ENCODE data around the gene ZNFX1. TPM values are rescaled to one million over a fixed set of nuclear protein-coding genes. Genes with fewer than 3 reads are reported as not detected.

ZNFX1 gene
- 10.0 and 10.7 TPM in 2 replicates for total RNA-seq
- long read RNA-seq, partial matches to known transcripts, result 8 of 11 reads
- long read RNA-seq, other reads (novel, unspliced or antisense), result 3 of 11 reads

DNA sequence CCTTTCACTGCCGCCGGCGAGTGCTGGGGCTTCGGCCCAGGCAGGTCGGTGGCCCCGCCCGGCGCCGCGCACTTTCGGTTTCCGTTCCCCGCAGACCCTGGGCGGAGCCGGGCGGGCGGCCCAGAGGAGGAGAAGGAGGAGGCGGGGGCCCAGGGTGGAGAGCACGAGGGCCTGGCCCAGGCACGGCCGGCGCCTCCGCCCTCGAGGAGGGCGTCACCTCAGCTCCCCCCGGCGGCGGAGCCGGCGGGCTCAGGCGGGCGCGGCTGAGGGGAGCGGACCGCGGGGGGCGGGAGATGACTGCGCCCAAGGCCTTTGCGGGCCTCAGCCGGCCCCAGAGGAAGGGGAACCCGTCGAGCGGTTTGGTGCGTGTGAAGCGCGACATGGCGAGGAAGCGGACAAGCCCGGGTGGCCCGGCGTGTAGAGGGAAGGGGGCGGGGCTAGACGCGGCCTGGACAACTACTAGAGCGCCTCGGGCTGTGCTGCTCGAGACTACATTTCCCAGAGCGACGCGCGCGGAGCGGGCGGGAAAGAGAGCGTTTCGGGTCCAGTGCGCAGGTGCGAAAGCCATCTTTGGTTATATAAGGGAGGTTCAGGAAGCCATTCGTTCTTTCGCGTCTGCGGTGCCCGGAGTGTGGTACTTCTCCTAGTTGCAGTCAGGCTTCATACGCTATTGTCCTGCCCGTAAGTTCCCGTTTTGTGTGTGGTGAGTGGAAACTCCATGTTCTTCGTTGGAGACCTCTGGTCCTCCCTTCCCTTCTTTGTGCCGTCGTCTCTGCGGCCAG is at the start of gene ZNFX1:
Gene ZNFX1 (minus strand): TSS at position 22 of the 782 bp plus-strand sequence. CDS start 2,218 bp downstream, outside the sequence.
- Mint-ChIP-seq H3K36me3 (ENCODE audit: insufficient read depth) (peaks cover 55% of the 10 kb centered on the region), H3K4me1 (ENCODE audit: low read depth) (peaks cover 30% of the 10 kb centered on the region)

DNA sequence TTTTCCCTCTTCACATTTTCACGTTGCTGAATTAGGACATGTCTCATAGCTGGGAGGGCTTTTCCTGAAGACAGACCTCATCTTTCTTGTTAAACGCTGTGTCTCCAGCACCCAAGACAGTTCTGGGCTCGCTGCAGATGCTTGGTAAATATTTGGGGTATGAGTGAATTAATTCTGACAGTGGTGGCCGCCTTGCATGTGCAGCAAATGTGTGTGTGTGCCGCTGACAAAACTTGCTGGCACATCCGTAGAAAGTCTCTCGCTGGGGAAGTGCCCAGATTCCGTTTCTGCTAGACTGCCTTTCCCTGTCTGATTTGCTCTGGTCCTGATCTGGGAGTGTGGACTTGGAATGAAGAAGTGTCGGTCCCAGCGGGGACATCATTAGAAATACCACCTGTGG is 48.2 kb upstream of the ZNFX1 start:
- no peaks in the 10 kb centered on the region for H3K36me3 Mint-ChIP-seq (ENCODE audit: insufficient read depth)
- no peak for DNase-seq (ENCODE audit: low spot score, unreplicated experiment)

More for the DNA sequence above, at the start of gene ZNFX1:
- peak within 1 kb of the TSS; percentile 86 for H3K4me3 Mint-ChIP-seq (ENCODE audit: low read depth)
- TF ChIP-seq, protein P1, sequence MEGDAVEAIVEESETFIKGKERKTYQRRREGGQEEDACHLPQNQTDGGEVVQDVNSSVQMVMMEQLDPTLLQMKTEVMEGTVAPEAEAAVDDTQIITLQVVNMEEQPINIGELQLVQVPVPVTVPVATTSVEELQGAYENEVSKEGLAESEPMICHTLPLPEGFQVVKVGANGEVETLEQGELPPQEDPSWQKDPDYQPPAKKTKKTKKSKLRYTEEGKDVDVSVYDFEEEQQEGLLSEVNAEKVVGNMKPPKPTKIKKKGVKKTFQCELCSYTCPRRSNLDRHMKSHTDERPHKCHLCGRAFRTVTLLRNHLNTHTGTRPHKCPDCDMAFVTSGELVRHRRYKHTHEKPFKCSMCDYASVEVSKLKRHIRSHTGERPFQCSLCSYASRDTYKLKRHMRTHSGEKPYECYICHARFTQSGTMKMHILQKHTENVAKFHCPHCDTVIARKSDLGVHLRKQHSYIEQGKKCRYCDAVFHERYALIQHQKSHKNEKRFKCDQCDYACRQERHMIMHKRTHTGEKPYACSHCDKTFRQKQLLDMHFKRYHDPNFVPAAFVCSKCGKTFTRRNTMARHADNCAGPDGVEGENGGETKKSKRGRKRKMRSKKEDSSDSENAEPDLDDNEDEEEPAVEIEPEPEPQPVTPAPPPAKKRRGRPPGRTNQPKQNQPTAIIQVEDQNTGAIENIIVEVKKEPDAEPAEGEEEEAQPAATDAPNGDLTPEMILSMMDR (IDR thresholded peaks at IDR 0.05; ENCODE audit: unreplicated experiment), result no peak
- H3K27ac Mint-ChIP-seq, result peak within 1 kb of the TSS; percentile 96
- H3K27me3 Mint-ChIP-seq, result no peaks in the 10 kb centered on the region
- peak; percentile 92 for DNase-seq (ENCODE audit: low spot score, unreplicated experiment)
- H3K9me3 Mint-ChIP-seq (ENCODE audit: low read depth), result peaks cover 33% of the 10 kb centered on the region

DNA sequence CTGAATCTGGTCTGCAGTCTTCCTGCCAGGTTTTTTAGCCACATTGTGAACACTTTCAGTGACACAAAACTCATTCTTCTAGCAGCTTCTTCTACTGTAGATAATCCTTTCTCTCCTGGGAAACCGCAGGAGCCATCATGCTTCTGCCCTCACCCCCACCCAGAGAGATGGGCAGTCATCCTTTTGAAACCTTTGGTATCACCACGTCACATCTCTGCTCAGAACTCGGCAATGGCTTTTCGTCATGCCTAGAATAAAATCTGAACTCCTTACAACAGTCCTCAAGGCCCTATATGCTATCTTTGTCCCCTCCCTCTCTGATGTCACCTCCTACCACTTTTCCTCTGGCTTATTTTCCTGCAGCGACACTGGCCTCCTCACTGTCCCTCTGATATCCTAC is 46.4 kb upstream of the ZNFX1 start:
- Mint-ChIP-seq H3K4me1 (ENCODE audit: low read depth) (no peaks in the 10 kb centered on the region), H3K27me3 (peaks cover 59% of the 10 kb centered on the region), H3K27ac (no peak overlapping the region), H3K36me3 (ENCODE audit: insufficient read depth) (no peaks in the 10 kb centered on the region), H3K4me3 (ENCODE audit: low read depth) (no peak overlapping the region), H3K9me3 (ENCODE audit: low read depth) (no peaks in the 10 kb centered on the region)
- DNase-seq (ENCODE audit: low spot score, unreplicated experiment), result no peak
- TF ChIP-seq, protein P1 (IDR thresholded peaks at IDR 0.05; ENCODE audit: unreplicated experiment), result no peak

More for the DNA sequence above, 48.2 kb upstream of the ZNFX1 start:
- H3K27ac Mint-ChIP-seq, result no peak overlapping the region
- H3K4me3 Mint-ChIP-seq (ENCODE audit: low read depth), result no peak overlapping the region
- TF ChIP-seq, protein P1 (IDR thresholded peaks at IDR 0.05; ENCODE audit: unreplicated experiment), result no peak
- no peaks in the 10 kb centered on the region for H3K4me1 Mint-ChIP-seq (ENCODE audit: low read depth)
- no peaks in the 10 kb centered on the region for H3K9me3 Mint-ChIP-seq (ENCODE audit: low read depth)
- H3K27me3 Mint-ChIP-seq, result peaks cover 55% of the 10 kb centered on the region

DNA sequence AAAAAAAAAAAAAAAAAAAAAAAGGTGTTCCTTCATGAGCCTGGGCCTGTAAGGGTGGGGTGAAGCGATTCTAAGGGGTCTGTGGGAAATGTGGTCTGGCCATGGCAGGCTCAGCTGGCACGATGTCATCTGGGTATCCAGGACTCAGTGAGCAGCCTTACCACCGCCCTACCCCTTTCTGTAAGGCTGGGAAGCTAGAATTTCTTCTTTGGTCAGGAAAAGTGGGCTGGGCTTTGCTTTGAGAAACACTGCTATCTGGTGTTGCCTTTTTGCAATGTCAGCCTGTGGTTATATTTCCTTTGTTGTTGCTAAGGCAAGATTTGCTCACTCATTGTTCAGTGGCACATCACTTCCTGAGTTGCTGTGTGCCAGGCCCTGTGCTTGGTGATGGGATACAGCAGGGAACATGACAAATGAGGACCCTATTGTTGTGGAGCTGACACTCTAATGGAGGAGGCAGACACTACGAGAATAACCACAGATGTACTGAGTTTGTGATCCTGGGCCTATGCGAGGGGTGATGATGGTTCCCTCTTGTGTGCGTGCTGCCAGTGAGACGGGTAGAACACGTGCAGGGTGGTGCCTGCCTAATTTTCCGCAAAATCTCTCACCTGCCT is 45.9 kb upstream of the ZNFX1 start:
- DNase-seq (ENCODE audit: low spot score, unreplicated experiment), result no peak
- TF ChIP-seq, protein P1 (IDR thresholded peaks at IDR 0.05; ENCODE audit: unreplicated experiment), result no peak
- Mint-ChIP-seq H3K4me3 (ENCODE audit: low read depth) (no peak overlapping the region), H3K27me3 (peaks cover 65% of the 10 kb centered on the region), H3K36me3 (ENCODE audit: insufficient read depth) (peaks cover under 1% of the 10 kb centered on the region), H3K9me3 (ENCODE audit: low read depth) (no peaks in the 10 kb centered on the region), H3K4me1 (ENCODE audit: low read depth) (peaks cover 2% of the 10 kb centered on the region), H3K27ac (no peak overlapping the region)

DNA sequence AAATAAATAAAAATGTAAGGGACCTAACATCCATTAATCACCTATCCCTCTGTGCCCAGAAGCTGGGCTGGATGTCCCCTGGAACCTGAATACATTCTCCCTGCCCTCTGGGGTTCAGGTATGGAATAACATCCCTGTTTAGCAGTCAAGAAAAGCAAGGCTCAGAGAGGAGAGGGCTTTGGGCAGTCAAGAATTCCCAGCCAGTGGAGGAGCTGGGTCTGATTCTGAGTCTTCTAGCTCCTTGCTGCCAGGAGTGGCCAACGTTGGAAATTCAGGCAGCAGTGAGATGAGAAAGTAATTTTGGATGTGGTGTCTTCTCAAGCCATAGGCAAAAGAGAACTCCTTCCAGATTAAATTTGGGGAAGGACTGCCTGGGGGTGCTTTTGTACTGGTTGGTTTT is 42.6 kb upstream of the ZNFX1 start:
- no peak for DNase-seq (ENCODE audit: low spot score, unreplicated experiment)
- TF ChIP-seq, protein P1 (IDR thresholded peaks at IDR 0.05; ENCODE audit: unreplicated experiment), result peak; percentile 36
- peaks cover 7% of the 10 kb centered on the region for H3K4me1 Mint-ChIP-seq (ENCODE audit: low read depth)
- H3K9me3 Mint-ChIP-seq (ENCODE audit: low read depth), result no peaks in the 10 kb centered on the region
- peaks cover 77% of the 10 kb centered on the region for H3K27me3 Mint-ChIP-seq
- no peak overlapping the region for H3K27ac Mint-ChIP-seq
- H3K4me3 Mint-ChIP-seq (ENCODE audit: low read depth), result no peak overlapping the region
- peaks cover 1% of the 10 kb centered on the region for H3K36me3 Mint-ChIP-seq (ENCODE audit: insufficient read depth)

Measured in progenitor cell of endocrine pancreas (in vitro differentiated cells).